GM23248 (cell line): ENCODE results near the gene TOP3A. TPM values are rescaled to one million over a fixed set of nuclear protein-coding genes. Genes with fewer than 3 reads are reported as not detected.
A peak's percentile ranks its signal among the peaks of the same experiment; 100 is the strongest.

Experiments used
- DNase-seq: peaks from one replicate; pipeline ENCODE4 v3.0.0-alpha.2; 2015
- H2AFZ ChIP-seq: fragments of 200-600 bp; sonication (generic); 2 replicates; pipeline ENCODE4 v1.6.1; 2016; ENCODE audit warnings: antibody characterized with exemption
- H3F3A ChIP-seq: fragments of 200-600 bp; sonication (generic); 2 replicates; pipeline ENCODE4 v1.6.1; 2016; ENCODE audit warnings: mild to moderate bottlenecking, antibody characterized with exemption, mixed run types; ENCODE audit not compliant: insufficient read depth
- H3K27ac ChIP-seq: fragments of 200-600 bp; sonication (generic); 2 replicates; pipeline ENCODE4 v1.5.1; 2016; ENCODE audit warnings: mild to moderate bottlenecking
- H3K27me3 ChIP-seq: fragments of 200-600 bp; sonication (generic); replicated peaks from 2 replicates; pipeline ENCODE4 v1.6.1; 2016; ENCODE audit warnings: mild to moderate bottlenecking; ENCODE audit not compliant: insufficient read depth
- H3K36me3 ChIP-seq: fragments of 200-600 bp; sonication (generic); 2 replicates; pipeline ENCODE4 v1.6.1; 2016; ENCODE audit warnings: low read depth, mild to moderate bottlenecking
- H3K4me1 ChIP-seq: fragments of 200-600 bp; sonication (generic); 2 replicates; pipeline ENCODE4 v1.6.1; 2016; ENCODE audit warnings: mild to moderate bottlenecking; ENCODE audit not compliant: insufficient read depth
- H3K4me2 ChIP-seq: fragments of 200-600 bp; sonication (generic); one replicate; pipeline ENCODE4 v1.6.1; 2016; ENCODE audit warnings: mild to moderate bottlenecking; ENCODE audit not compliant: unreplicated experiment
- H3K4me3 ChIP-seq: fragments of 200-600 bp; sonication (generic); 2 replicates; pipeline ENCODE4 v1.5.1; 2016; ENCODE audit warnings: mild to moderate bottlenecking
- H3K79me2 ChIP-seq: fragments of 200-600 bp; sonication (generic); 2 replicates; pipeline ENCODE4 v1.6.1; 2016; ENCODE audit warnings: mild to moderate bottlenecking; ENCODE audit not compliant: insufficient read depth
- H3K9ac ChIP-seq: fragments of 200-600 bp; sonication (generic); 2 replicates; pipeline ENCODE4 v1.6.1; 2016; ENCODE audit warnings: mild to moderate bottlenecking
- H3K9me2 ChIP-seq: fragments of 200-600 bp; sonication (generic); 2 replicates; pipeline ENCODE4 v1.6.1; 2016; ENCODE audit warnings: mixed run types, mild to moderate bottlenecking, moderate library complexity; ENCODE audit not compliant: insufficient read depth
- H3K9me3 ChIP-seq: fragments of 200-600 bp; sonication (generic); one replicate; pipeline ENCODE4 v1.6.1; 2017; ENCODE audit warnings: low read depth
- H4K20me1 ChIP-seq: fragments of 200-600 bp; sonication (generic); 2 replicates; pipeline ENCODE4 v1.6.0; 2016; ENCODE audit not compliant: insufficient read depth
- EZH2 ChIP-seq: fragments of 200-600 bp; sonication (generic); IDR thresholded peaks from 2 replicates; pipeline ENCODE4 v1.6.1; 2018; ENCODE audit warnings: antibody characterized with exemption, mild to moderate bottlenecking; ENCODE audit not compliant: insufficient read depth, poor library complexity, severe bottlenecking
- EZH2phosphoT487 ChIP-seq: fragments of 200-600 bp; sonication (generic); IDR thresholded peaks from 2 replicates; pipeline ENCODE4 v1.6.1; 2018; ENCODE audit warnings: antibody characterized with exemption, moderate library complexity, mild to moderate bottlenecking, low read depth; ENCODE audit not compliant: insufficient read depth
- WGBS, 2 experiments: methylation state at CpG; one replicate each; pipeline ENCODE4 v1.1.6; 2015 to 2017; ENCODE audit warnings: low lambda C conversion rate in 2 of 2, low coverage in 1 of 2; ENCODE audit errors: missing lambda C conversion rate in 2 of 2; 5-methylcytosine and 5-hydroxymethylcytosine counted together
- in situ Hi-C: fragments of 300-500 bp; cut with MboI; formaldehyde crosslinking; loops from 2 replicates; pipeline ENCODE4 v1.15.0; 2020
- polyA plus RNA-seq: library from polyadenylated mRNA; unstranded; fragments of >200 nt; fragmentation: Nextera tagmentation; extraction: Ambion mirVana; gene quantifications from 2 replicates; pipeline ENCODE4 v1.2.1, GENCODE V29; 2016
- total RNA-seq: library from RNA; depleted of rRNA; stranded (reverse); fragments of >200 nt; shearing (Covaris generic); gene quantifications from 2 replicates; pipeline ENCODE4 v1.2.3, GENCODE V29; 2014

TOP3A gene
- total and polyA plus RNA-seq, 2 experiments from 2014 or later, result 12.2 to 47.1 TPM

- no peaks in the 10 kb centered on the region for H3K9me2 ChIP-seq
- TF ChIP-seq EZH2 (no peak), EZH2phosphoT487 (no peak)
- DNase-seq, result no peak
- in situ Hi-C loops, result no loop called here
- no peaks in the 10 kb centered on the region for H3F3A ChIP-seq
- peaks cover 7% of the 10 kb centered on the region; the same call in 1 of the 2 replicates for H3K36me3 ChIP-seq
- no peak overlapping the region for H3K9ac ChIP-seq
- H3K27me3 ChIP-seq, result no peaks in the 10 kb centered on the region
- H3K4me2 ChIP-seq, result no peak overlapping the region
- WGBS, 2 experiments, result 95 to 96% methylated on average over 12 of the region's 12 CpGs
- no peak overlapping the region for H3K27ac ChIP-seq
- H4K20me1 ChIP-seq, result no peaks in the 10 kb centered on the region
- no peak overlapping the region for H2AFZ ChIP-seq
- H3K4me1 ChIP-seq, result peaks cover 20% of the 10 kb centered on the region
- peaks cover 77% of the 10 kb centered on the region for H3K79me2 ChIP-seq
- no peaks in the 10 kb centered on the region for H3K9me3 ChIP-seq
- no peak overlapping the region for H3K4me3 ChIP-seq
Measured at GRCh38 chr17:18322522-18322921, 7.7 kb upstream of the TOP3A start.

- WGBS, 2 experiments, result 76 to 83% methylated on average over 5 of the region's 5 CpGs
- H3K36me3 ChIP-seq, result peaks cover 12% of the 10 kb centered on the region
- peaks cover 32% of the 10 kb centered on the region for H3K4me1 ChIP-seq
- TF ChIP-seq EZH2phosphoT487, result no peak
- no peak for TF ChIP-seq EZH2
- DNase-seq, result peak; percentile 37
- no peaks in the 10 kb centered on the region for H3F3A ChIP-seq
- in situ Hi-C loops, result no loop called here
- no peak overlapping the region for H3K27ac ChIP-seq
- H3K79me2 ChIP-seq, result peaks cover 90% of the 10 kb centered on the region
- H3K4me3 ChIP-seq, result no peak overlapping the region
- H2AFZ ChIP-seq, result no peak overlapping the region
- no peak overlapping the region for H3K9ac ChIP-seq
- H3K9me3 ChIP-seq, result no peaks in the 10 kb centered on the region
- H3K27me3 ChIP-seq, result no peaks in the 10 kb centered on the region
- H4K20me1 ChIP-seq, result no peaks in the 10 kb centered on the region
- no peak overlapping the region for H3K4me2 ChIP-seq
- no peaks in the 10 kb centered on the region for H3K9me2 ChIP-seq
Measured at GRCh38 chr17:18321309-18321708, 6.5 kb upstream of the TOP3A start.

GRCh38 chr17:18320301-18320700, 5.5 kb upstream of the TOP3A start:
- no peaks in the 10 kb centered on the region for H4K20me1 ChIP-seq
- peaks cover 94% of the 10 kb centered on the region for H3K79me2 ChIP-seq
- DNase-seq, result no peak
- H2AFZ ChIP-seq, result no peak overlapping the region
- no peaks in the 10 kb centered on the region for H3F3A ChIP-seq
- H3K4me1 ChIP-seq, result peaks cover 38% of the 10 kb centered on the region
- no peak overlapping the region for H3K27ac ChIP-seq
- TF ChIP-seq EZH2, result no peak
- no peak for TF ChIP-seq EZH2phosphoT487
- peak overlapping the region; percentile 62 for H3K4me2 ChIP-seq
- H3K27me3 ChIP-seq, result no peaks in the 10 kb centered on the region
- 89 to 93% methylated on average over 7 of the region's 7 CpGs for WGBS, 2 experiments
- in situ Hi-C loops, result no loop called here
- H3K9me2 ChIP-seq, result no peaks in the 10 kb centered on the region
- H3K36me3 ChIP-seq, result peaks cover 12% of the 10 kb centered on the region
- no peaks in the 10 kb centered on the region for H3K9me3 ChIP-seq
- no peak overlapping the region for H3K4me3 ChIP-seq
- no peak overlapping the region for H3K9ac ChIP-seq

GRCh38 chr17:18319604-18320256, 4.9 kb upstream of the TOP3A start:
- H3K9ac ChIP-seq, result peak overlapping the region; percentile 30; the same call in 1 of the 2 replicates

More at GRCh38 chr17:18319604-18320256, 4.9 kb upstream of the TOP3A start:
- H3K4me1 ChIP-seq, result peaks cover 38% of the 10 kb centered on the region
- H3K4me3 ChIP-seq, result peak overlapping the region; percentile 26; the same call in 1 of the 2 replicates
- H2AFZ ChIP-seq, result no peak overlapping the region
- WGBS, 2 experiments, result 42 to 47% methylated on average over 13 of the region's 13 CpGs
- H3K79me2 ChIP-seq, result peaks cover 88% of the 10 kb centered on the region
- no peaks in the 10 kb centered on the region for H3K9me3 ChIP-seq
- peak; percentile 90 for DNase-seq
- H3K36me3 ChIP-seq, result peaks cover 8% of the 10 kb centered on the region; the same call in 1 of the 2 replicates
- in situ Hi-C loops, result no loop called here
- TF ChIP-seq EZH2, result no peak
- no peaks in the 10 kb centered on the region for H3K27me3 ChIP-seq
- no peaks in the 10 kb centered on the region for H3F3A ChIP-seq
- H4K20me1 ChIP-seq, result no peaks in the 10 kb centered on the region
- no peaks in the 10 kb centered on the region for H3K9me2 ChIP-seq
- H3K4me2 ChIP-seq, result peak overlapping the region; percentile 62
- no peak overlapping the region for H3K27ac ChIP-seq
